NCI-H748 treated with DMSO at 0.1 percent for 48 hours (cell line): ENCODE results near the gene LCE3E.
"Not testable (repeated sequence)": the region's sequence is repeated elsewhere in the genome, so short reads cannot be mapped to it uniquely, and the experiment has no call there.

Source experiments
- DNase-seq: peaks from one replicate; lab custom pipeline; 2025; lab: John Stamatoyannopoulos, UW

LCE3E gene, protein sequence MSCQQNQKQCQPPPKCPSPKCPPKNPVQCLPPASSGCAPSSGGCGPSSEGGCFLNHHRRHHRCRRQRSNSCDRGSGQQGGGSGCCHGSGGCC

DNA sequence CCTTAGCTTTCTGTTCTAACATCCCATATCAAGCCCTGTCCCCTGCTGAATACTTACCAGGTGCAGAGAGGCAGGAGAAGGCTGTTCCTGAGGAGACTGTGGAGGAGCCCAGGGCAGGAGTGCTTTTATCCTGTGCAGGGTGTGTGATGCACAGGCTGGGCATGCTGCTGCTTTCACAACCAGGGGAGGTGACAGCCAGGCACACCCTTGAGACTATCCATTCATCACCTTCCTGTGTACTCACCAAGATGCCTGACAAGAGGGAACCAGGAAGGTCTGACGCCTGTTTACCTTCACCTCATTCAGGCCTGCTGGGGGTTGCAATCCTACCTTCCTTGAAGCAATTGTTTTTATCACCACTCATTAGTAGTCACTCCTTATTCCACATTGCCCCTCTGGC lies at the start of gene LCE3E:
TSS of gene LCE3E (minus strand) at position 100 of the 400 bp plus-strand sequence. CDS start 572 bp downstream, outside the sequence.
- DNase-seq = no peak

DNA sequence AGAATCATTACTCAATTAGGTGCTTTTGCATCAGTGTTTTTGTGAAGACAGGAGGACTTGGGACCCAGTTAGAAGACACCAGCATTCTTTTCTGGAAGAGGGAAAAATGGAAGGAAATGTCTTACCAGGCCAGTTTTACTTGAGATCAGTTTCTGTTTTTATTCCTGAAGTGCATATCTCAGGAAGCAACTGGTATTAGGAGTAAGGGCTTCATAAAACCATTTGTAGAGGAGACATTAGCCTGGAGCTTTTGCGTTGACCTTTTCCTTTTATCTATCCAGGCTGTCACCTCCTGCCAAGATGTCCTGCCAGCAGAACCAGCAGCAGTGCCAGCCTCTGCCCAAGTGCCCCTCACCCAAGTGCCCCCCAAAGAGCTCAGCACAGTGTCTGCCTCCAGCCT lies 46.9 kb upstream of the LCE3E start, which contains the start of gene LCE3B:
TSS of gene LCE3B (plus strand) at position 301 of the 400 bp plus-strand sequence. CDS start at position 301, 0 bp downstream.
- DNase-seq = no peak

- no peak for DNase-seq
Observed at GRCh38 chr1:152599934-152600333, 33.4 kb upstream of the LCE3E start, which contains the start of gene LCE3C. Gene LCE3C (plus strand): TSS chr1:152600234. CDS start chr1:152600732, 498 bp downstream.

- DNase-seq = no peak
Observed at GRCh38 chr1:152596986-152597385, 30.4 kb upstream of the LCE3E start.

GRCh38 chr1:152585586-152585985 lies 19.0 kb upstream of the LCE3E start:
- no peak for DNase-seq

DNA sequence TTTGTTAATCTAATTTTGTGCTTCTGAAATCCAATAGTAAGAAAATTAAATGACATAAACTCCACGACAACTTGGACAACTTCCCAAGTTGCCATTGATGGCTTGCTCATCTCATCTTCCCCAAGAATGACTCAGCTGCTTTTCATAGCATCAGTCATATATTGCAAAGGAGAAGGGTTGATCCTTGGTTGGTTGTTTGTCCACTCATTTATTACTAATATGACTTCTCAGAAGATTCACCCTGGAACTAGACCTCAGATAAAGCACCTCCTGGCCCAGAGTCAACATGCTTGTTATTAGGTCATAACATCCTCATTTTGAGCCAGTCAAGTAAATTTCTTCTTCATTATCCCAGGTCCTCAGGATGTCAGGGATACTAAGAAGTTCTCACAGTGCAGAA lies 16.1 kb upstream of the LCE3E start:
- no peak for DNase-seq

DNA sequence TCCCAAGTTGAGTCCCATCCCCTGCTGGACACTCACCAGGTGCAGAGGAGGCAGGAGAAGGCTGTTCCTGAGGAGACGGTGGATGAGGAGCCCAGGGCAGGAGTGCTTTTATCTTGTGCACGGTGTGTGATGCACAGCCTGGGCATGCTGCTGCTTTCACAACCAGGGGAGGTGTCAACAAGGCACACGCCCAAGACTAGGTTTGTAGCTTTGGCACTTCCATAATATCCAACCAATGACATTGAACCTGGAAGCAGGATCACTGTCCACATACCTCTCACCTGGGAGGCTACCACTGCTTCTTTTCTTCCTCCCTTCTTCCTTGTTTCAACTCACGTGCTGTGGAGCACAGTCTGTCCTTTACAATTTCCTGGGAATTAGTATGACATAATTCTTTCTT lies 13.9 kb upstream of the LCE3E start, which contains the start of gene LCE3D:
TSS of gene LCE3D (minus strand) at position 84 of the 400 bp plus-strand sequence. CDS start 580 bp downstream, outside the sequence.
- DNase-seq = no peak

DNA sequence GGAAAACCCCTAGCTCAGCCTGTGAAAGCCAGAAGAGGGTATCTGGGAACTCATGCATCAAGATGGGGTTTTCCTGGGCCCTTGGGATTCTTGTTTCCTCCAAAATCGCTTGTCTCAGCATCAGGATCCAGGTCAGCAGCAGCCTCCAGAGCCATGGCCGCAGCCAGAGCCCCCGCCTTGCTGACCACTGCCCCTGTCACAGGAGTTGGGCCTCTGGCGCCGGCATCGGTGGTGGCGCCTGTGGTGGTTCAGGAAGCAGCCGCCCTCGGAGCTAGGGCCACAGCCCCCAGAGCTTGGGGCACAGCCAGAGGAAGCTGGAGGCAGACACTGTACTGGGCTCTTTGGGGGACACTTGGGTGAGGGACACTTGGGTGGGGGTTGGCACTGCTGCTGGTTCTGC lies 12.9 kb upstream of the LCE3E start:
- DNase-seq = not testable (repeated sequence)

DNA sequence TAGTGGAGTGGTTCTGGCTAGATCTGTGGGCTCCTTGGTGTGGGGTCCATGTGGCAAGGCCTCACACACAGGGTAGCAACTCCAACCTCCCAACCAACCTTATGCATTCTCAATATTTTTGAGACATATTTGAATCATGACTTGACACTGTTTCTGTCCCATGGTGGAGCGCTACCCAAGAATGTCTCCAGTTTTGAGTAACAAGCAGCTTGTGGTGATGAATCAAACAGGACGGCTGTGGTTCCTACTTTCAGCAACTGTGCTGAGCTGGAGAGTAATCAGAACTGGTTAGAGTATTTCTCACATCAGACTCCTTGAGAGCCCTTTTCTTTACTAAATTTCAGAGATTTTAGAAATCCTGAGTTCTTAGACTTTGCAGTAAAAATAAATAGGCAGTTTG lies 10.6 kb upstream of the LCE3E start:
- DNase-seq = no peak

DNA sequence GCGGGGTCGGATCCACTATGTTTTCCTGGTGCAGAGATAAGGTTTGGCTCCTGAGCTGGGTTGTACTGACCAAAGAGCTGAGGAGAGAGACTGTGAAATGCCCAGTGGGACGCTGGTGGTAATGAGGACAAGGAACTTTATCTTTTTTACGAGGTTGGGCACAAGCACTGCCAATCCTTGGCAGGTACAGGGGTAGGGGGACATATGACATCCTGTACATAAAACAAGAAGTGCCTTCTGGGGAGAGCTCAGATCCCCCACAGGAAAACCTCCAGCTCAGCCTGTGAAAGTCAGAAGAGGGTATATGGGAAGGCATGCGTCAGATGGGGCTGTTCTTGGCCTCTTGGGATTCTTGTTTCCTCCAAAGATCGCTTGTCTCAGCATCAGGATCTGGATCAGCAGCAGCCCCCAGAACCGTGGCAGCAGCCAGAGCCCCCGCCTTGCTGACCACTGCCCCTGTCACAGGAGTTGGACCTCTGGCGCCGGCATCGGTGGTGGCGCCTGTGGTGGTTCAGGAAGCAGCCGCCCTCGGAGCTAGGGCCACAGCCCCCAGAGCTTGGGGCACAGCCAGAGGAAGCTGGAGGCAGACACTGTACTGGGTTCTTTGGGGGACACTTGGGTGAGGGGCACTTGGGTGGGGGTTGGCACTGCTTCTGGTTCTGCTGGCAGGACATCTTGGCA lies 905 bp downstream of the LCE3E start:
- no peak for DNase-seq

DNA sequence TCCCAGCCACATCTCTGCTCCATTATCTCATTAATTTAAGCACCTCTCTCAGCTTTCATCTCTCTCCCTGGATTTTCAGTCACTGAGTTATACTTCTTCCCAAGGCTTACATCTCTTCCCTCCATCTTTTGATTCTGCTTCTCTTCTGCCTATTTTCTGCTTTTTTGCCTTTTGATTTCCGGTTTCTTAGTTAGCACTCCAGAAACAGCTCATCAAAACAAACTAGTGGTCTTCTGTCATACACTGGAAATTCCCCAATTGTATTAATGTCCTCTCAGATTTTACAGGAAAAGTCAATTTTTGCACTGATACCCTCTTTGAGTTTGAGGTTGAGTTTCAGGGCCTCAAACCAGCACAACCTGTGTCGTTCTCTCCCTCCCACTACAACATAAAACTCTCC lies 1.5 kb downstream of the LCE3E start:
- DNase-seq = no peak

GRCh38 chr1:152548358-152548757 lies 18.2 kb downstream of the LCE3E start:
- DNase-seq = not testable (repeated sequence)

- DNase-seq = no peak
Observed at GRCh38 chr1:152546704-152547103, 19.9 kb downstream of the LCE3E start.

DNA sequence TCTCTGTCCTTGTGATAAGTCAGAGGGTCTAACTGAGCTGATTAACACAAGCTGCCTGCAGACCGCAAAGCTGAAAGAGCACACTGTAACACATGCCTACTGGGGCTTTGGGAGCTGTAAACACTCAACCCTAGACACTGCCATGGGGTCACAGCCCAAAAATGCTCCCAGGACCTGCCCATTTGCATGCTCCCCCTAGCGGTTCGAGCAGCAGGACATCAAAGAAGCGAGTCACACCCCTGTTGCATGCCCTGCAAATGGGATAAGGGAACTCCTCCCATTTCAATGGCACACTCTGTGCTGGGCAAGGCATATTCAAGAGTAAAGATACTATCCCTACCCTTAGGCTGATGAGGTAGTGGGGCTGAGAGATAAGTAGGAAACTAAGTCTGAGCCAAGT lies 22.8 kb downstream of the LCE3E start:
- no peak for DNase-seq

DNA sequence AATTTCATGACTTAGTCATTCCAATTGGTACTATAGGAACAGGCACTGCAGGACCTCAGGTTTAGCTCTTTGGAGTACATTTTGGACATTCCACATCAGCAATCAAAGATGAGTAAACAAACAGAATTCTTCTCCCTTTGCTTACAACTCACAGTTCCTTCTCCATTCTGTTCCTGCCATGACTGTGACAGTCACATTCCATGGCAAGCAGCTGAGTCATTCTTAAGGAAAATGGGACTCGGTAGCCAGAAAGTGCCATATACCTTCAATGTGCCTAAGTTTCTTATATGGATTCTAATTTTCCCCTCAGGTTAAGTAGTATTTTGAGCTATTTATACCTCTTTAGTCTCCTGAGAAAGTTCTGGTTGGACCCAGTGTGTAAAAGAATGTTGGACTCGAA lies 26.7 kb downstream of the LCE3E start:
- DNase-seq = no peak

DNA sequence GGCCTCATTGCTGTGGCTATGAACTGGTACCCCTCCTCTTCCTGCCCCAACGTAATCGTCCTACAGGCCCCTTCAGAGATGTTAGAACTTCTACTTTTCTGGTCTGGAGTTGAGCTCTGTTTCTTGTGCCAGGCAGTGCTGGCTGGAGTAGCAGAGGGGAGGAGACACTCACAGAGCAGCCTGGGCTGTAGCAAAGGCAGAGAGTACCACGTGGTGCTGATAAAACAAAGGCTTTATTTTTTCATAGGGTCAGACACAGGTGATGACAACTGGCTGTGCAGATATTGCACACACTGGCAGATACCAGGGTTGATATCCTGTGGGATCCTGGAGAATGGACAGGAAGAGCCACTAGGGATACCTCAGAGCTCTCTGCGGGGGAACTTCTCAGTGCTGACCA lies 29.1 kb downstream of the LCE3E start:
- DNase-seq = no peak

DNA sequence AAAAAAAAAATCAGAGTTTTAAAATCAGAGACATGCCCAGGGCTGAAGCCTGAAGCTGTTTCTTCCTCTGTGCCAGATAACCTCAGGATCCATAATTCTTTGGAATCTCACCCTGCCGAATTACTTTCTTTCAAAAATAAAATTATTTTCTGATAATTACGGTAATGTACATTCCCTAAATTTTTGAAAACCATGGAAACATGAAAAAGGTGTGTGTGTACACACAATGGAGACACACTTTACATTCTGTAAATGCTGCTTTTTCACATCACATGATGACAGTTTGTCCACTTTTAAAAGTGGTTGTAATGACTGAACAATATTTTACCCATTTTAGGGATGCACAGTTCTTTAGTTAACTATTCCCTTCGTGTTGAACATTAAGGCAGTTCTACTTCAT lies 30.8 kb downstream of the LCE3E start:
- DNase-seq = no peak

GRCh38 chr1:152533327-152533938 lies 33.1 kb downstream of the LCE3E start:
- DNase-seq = no peak

GRCh38 chr1:152525080-152525641 lies 41.4 kb downstream of the LCE3E start:
- no peak for DNase-seq

GRCh38 chr1:152520561-152521090 lies 46.0 kb downstream of the LCE3E start:
- DNase-seq = no peak

- DNase-seq = no peak
Observed at GRCh38 chr1:152519851-152520250, 46.7 kb downstream of the LCE3E start.

GRCh38 chr1:152517237-152517811 lies 49.3 kb downstream of the LCE3E start:
- no peak for DNase-seq
